HEK293 (cell line): ENCODE results near the gene HSF5.

Experiments
- CTCF ChIA-PET: fragments of 350-600 bp; formaldehyde crosslinking; extraction: SDS; loops from one replicate; lab custom pipeline; 2021; ENCODE audit warnings: antibody characterized with exemption; lab: Yijun Ruan, JAX
- POLR2A ChIA-PET: fragments of 300-600 bp; formaldehyde crosslinking; extraction: SDS; loops from one replicate; lab custom pipeline; 2020; ENCODE audit warnings: antibody characterized with exemption, inconsistent platforms; lab: Yijun Ruan, JAX
- H3K27ac ChIP-seq: fragments of 200-500 bp; sonication (Bioruptor generic); 2 replicates; pipeline ENCODE4 v1.5.1; 2014; ENCODE audit warnings: low read depth, low read length, control low read depth, inconsistent platforms; ENCODE audit errors: extremely low read depth
- H3K36me3 ChIP-seq, 2 experiments: fragments of 200-500 bp in 1 of 2; sonication (Bioruptor generic) in 1 of 2; 1 replicate in 1 of 2; 2 replicates in 1 of 2; pipeline ENCODE4 v1.5.1; 2014 to 2017; ENCODE audit warnings: inconsistent platforms in 2 of 2, low read length in 2 of 2; ENCODE audit not compliant: control insufficient read depth in 2 of 2, insufficient read depth in 1 of 2
- H3K4me1 ChIP-seq: fragments of 200-500 bp; sonication (Bioruptor generic); 2 replicates; pipeline ENCODE4 v1.5.1; 2014; ENCODE audit warnings: mild to moderate bottlenecking, low read length, inconsistent platforms; ENCODE audit not compliant: control insufficient read depth, insufficient read depth
- H3K4me3 ChIP-seq: 2 replicates; pipeline ENCODE4 v1.5.1; 2011; ENCODE audit warnings: low read depth, mild to moderate bottlenecking, control low read depth, low read length, moderate library complexity
- H3K9me3 ChIP-seq: fragments of 200-500 bp; sonication (Bioruptor generic); 2 replicates; pipeline ENCODE4 v1.5.1; 2014; ENCODE audit warnings: low read depth, low read length, inconsistent platforms; ENCODE audit not compliant: control insufficient read depth, insufficient read depth
- GLIS1 ChIP-seq: fragments of 450-650 bp; formaldehyde crosslinking; IDR thresholded peaks from 2 replicates; pipeline ENCODE4 v1.5.1; 2016; ENCODE audit warnings: missing biosample characterization, missing genetic modification characterization
- IKZF3 ChIP-seq: fragments of 450-650 bp; IDR thresholded peaks from 2 replicates; pipeline ENCODE4 v1.5.0; 2018; ENCODE audit warnings: missing biosample characterization, mild to moderate bottlenecking, missing genetic modification characterization, moderate library complexity
- PRDM10 ChIP-seq: fragments of 450-650 bp; formaldehyde crosslinking; IDR thresholded peaks from 2 replicates; pipeline ENCODE4 v1.5.1; 2016; ENCODE audit warnings: missing biosample characterization, missing genetic modification characterization
- PRDM6 ChIP-seq: fragments of 450-650 bp; formaldehyde crosslinking; IDR thresholded peaks from 2 replicates; pipeline ENCODE4 v1.5.1; 2017; ENCODE audit warnings: missing biosample characterization, missing genetic modification characterization
- TSHZ1 ChIP-seq: fragments of 450-650 bp; formaldehyde crosslinking; IDR thresholded peaks from 2 replicates; pipeline ENCODE4 v1.5.1; 2016; ENCODE audit warnings: missing biosample characterization, missing genetic modification characterization, borderline replicate concordance
- YY2 ChIP-seq: fragments of 450-650 bp; formaldehyde crosslinking; IDR thresholded peaks from 2 replicates; pipeline ENCODE4 v1.5.1; 2016; ENCODE audit warnings: missing biosample characterization, missing genetic modification characterization
- ZEB2 ChIP-seq: fragments of 450-650 bp; formaldehyde crosslinking; IDR thresholded peaks from 2 replicates; pipeline ENCODE4 v1.5.1; 2016; ENCODE audit warnings: missing biosample characterization, missing genetic modification characterization
- ZFP41 ChIP-seq: fragments of 450-650 bp; formaldehyde crosslinking; IDR thresholded peaks from 2 replicates; pipeline ENCODE4 v1.5.1; 2016; ENCODE audit warnings: missing biosample characterization, missing genetic modification characterization, borderline replicate concordance
- ZNF10 ChIP-seq: fragments of 450-650 bp; formaldehyde crosslinking; IDR thresholded peaks from 2 replicates; pipeline ENCODE4 v1.5.1; 2017; ENCODE audit warnings: missing biosample characterization, missing genetic modification characterization
- ZNF335 ChIP-seq: fragments of 450-650 bp; formaldehyde crosslinking; conservative IDR thresholded peaks from 2 replicates; pipeline ENCODE4 v1.5.1; 2016; ENCODE audit warnings: missing biosample characterization, missing genetic modification characterization
- ZNF660 ChIP-seq: fragments of 450-650 bp; IDR thresholded peaks from 2 replicates; pipeline ENCODE4 v1.5.1; 2018; ENCODE audit warnings: missing biosample characterization, mild to moderate bottlenecking, missing genetic modification characterization
- ZSCAN18 ChIP-seq: fragments of 450-650 bp; formaldehyde crosslinking; IDR thresholded peaks from 2 replicates; pipeline ENCODE4 v1.5.1; 2016; ENCODE audit warnings: missing biosample characterization, missing genetic modification characterization

The HSF5 gene

GRCh38 chr17:58414596-58414997 is 73.6 kb downstream of the HSF5 start (continued):
- TF ChIP-seq YY2 (tag by site-specific recombination) (peak; percentile 77; the same call in 1 of the 2 replicates), ZNF660 (peak; percentile 43; the same call in 1 of the 2 replicates)

- Histone ChIP-seq H3K4me3 (peak overlapping the region; percentile 23), H3K27ac (peak overlapping the region; percentile 26; the same call in 1 of the 2 replicates)
- CTCF ChIA-PET: interaction anchor here (0.6 to 5.7 kb wide), 8 partner anchors 16 to 241 kb away, joined by 3 to 100 read pairs (median 3); partner anchors contain the start of gene SUPT4H1
Observed at GRCh38 chr17:58413684-58414083, 74.5 kb downstream of the HSF5 start.

More at GRCh38 chr17:58413684-58414083, 74.5 kb downstream of the HSF5 start:
- POLR2A ChIA-PET: interaction anchor here (5.4 kb wide), 1 partner anchor 61 kb away, joined by 130 read pairs; the partner anchor contains the start of gene SUPT4H1
- TF ChIP-seq PRDM10 (tag by site-specific recombination): peak; percentile 49; the same call in 1 of the 2 replicates
- no peak for TF ChIP-seq ZSCAN18
- no peak for TF ChIP-seq GLIS1 (tag by site-specific recombination)
- peak; percentile 77 for TF ChIP-seq IKZF3
- TF ChIP-seq ZNF335: peak; percentile 7; the same call in 1 of the 2 replicates
- TF ChIP-seq ZFP41: no peak; the same call in 1 of the 2 replicates
- 0 out of 2 replicates have a peak, but pooled peaks have one; percentile 11 for TF ChIP-seq ZNF10 (tag by site-specific recombination)
- 0 out of 2 replicates have a peak, but pooled peaks have one; percentile 18 for TF ChIP-seq TSHZ1 (tag by site-specific recombination)
- 0 out of 2 replicates have a peak, but pooled peaks have one; percentile 9 for TF ChIP-seq ZEB2 (tag by site-specific recombination)
- TF ChIP-seq PRDM6 (tag by site-specific recombination): peak; percentile 82
- TF ChIP-seq, all 188 proteins: peak for 7
- Histone ChIP-seq H3K9me3 (no peaks in the 10 kb centered on the region), H3K4me1 (peaks cover 34% of the 10 kb centered on the region), H3K36me3 (no peaks in the 10 kb centered on the region; a peak in 1 of 3 replicates)
